HG02884 (cell line): ENCODE data around the gene SMAD6.

Experiments
- ATAC-seq: cut with Tn5 transposase; IDR thresholded peaks from one replicate; pipeline ENCODE4 v1.9.1; 2021; ENCODE audit warnings: mild to moderate bottlenecking, moderate library complexity; ENCODE audit not compliant: unreplicated experiment

The SMAD6 gene

DNA sequence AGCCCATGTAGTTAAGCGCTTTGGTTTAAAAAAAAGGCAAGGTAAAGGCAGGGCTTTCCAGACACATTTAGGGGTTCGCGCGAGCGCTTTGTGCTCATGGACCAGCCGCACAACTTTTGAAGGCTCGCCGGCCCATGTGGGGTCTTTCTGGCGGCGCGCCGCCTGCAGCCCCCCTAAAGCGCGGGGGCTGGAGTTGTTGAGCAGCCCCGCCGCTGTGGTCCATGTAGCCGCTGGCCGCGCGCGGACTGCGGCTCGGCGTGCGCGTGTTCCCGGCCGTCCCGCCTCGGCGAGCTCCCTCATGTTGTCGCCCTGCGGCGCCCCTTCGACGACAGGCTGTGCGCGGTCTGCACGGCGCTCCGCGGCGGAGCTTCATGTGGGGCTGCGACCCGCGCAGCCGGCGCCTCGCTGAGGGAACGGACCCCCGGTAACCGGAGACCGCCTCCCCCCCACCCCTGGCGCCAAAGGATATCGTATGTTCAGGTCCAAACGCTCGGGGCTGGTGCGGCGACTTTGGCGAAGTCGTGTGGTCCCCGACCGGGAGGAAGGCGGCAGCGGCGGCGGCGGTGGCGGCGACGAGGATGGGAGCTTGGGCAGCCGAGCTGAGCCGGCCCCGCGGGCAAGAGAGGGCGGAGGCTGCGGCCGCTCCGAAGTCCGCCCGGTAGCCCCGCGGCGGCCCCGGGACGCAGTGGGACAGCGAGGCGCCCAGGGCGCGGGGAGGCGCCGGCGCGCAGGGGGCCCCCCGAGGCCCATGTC, 927 bp downstream of the SMAD6 start:
- ATAC-seq, result no peak

DNA sequence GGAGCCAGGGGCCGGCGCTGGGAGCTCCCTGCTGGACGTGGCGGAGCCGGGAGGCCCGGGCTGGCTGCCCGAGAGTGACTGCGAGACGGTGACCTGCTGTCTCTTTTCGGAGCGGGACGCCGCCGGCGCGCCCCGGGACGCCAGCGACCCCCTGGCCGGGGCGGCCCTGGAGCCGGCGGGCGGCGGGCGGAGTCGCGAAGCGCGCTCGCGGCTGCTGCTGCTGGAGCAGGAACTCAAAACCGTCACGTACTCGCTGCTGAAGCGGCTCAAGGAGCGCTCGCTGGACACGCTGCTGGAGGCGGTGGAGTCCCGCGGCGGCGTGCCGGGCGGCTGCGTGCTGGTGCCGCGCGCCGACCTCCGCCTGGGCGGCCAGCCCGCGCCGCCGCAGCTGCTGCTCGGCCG, 1.5 kb downstream of the SMAD6 start:
- no peak for ATAC-seq

DNA sequence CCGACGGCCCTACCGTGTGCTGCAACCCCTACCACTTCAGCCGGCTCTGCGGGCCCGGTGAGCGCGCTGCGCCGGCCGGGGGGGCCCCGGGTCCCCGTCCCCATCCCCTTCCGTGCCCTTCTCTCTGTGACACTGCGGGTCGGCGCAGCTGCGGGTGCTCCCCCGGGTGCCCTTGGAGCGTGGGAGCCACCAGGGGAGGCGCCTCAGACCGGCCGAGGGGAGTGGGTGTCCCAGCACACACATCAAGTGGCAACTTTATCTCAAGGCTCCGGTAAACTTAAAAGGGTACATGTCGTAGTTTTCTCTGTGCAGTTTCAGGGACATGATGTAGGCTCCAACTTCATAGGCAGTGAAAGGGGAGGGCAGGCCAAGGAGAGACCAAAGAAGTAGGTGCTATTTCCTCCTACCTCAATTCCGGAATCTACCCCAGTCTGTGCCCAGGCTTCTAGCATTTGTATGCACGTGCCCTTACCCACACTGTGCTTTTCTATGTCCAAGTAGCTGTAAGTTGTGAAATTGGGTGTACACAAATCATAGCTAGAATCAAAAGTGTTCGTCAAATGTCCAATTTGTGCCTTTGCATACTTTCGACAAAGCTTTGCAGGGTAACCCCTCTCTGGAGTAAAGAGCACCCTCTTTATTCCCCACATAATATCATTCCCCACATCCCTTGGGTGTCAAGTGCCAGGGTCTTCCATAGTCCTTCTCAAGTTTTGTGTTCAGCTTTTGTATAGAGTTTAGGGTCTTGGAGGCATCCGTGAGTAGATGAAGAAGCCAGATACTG, 2.2 kb downstream of the SMAD6 start:
- no peak for ATAC-seq

DNA sequence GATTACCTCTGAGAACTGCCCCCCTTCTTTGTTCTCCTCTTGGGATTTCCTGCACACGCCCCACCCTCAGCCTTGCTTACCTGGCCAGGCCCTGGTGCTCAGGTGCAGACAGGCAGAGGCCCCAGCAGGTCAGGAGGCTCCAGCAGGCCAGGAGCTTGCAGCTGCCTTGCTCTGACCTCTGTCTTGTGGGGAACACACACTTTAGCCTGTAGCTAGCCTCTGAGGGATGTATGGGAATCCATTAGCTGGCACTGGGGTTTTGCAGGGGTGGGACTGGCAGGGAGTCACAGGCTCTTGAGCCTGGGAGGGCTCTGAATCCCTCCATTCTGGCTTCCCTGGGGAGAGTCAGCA, 2.7 kb downstream of the SMAD6 start:
- no peak for ATAC-seq

DNA sequence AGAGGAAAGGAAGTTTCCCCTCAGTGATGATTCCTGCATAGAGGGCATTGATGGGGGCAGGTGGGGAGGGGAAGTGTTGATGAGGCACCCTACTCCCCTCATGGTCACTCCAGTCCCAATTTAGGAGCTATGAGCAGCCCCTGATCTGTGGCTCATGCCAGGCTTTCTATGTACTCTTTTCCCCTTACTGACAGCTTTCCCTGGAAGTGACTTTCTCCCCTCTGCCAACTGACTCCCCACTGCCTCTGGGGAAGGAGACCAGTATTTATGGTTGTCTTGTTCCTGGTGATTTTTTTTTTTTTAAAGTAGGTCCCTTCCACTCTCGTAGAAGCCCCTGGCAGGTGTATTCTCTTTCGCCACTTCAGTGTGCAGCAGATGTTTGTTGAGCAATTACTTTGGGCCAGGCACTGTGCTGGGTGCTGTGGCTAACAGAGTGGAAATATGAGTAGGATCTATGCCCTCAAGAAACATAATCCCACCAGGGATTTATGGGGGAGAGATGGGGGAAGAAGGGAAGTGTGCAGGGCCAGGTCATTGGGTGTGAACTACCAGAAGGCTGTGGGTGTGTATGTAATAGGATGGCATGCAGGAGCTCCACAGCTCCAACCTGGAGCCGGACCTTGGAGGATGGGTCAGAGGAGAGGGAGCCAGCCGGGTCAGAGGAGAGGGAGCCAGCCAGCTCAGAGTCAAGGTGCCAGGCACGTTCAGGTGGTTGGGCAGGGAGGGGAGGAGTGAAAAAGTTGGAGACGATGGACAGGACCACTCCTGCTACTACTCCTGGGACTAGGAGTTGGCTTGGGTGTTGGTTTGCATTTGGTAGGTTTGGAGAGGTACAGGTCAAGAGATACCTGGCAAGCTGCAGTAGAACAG, 3.5 kb downstream of the SMAD6 start:
- ATAC-seq, result no peak

DNA sequence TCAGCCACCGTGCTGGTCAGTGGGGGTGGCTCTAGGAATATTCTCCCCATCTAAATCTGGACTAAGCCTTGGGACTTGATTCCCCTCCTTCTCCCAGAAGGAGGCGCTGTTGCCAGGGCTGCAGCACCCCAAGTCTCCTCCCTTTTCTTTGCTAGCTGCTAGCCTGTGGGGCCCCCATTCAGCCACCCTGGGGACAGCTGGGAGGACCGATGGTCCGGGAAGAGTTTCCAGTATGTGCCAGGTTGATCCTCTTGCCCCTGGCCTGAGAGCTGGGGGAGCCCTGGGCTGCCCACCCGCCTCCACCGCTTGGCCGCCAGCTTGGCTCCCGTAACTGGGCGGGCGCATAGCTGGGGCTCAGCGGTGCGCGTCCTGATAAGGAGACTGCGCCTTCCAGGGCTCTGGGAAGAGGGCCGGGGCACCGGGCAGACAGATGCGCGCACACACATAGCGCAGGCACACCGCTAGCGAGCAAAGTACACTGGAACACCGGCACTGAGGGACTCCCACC, 4.2 kb downstream of the SMAD6 start:
- no peak for ATAC-seq

DNA sequence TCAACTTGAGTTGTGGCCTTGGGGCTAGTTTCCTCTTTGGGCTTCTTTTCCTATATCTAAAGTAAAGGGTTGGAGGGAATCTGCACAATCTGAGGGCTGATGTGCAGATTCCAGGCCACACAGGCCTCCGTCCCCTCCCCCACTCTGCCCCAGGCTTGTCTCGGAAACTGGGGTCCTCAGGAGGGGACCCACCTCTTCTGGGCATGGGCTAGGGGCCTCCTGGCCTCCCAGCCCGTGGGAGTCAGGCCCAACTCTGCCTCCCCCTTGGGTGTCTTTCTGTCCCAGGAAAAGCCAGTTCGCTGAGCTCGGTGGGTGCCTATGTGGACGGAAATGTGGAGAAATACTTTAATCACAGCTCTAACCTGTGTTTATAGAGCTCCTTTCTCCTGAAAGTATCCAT, 4.8 kb downstream of the SMAD6 start:
- ATAC-seq, result no peak

DNA sequence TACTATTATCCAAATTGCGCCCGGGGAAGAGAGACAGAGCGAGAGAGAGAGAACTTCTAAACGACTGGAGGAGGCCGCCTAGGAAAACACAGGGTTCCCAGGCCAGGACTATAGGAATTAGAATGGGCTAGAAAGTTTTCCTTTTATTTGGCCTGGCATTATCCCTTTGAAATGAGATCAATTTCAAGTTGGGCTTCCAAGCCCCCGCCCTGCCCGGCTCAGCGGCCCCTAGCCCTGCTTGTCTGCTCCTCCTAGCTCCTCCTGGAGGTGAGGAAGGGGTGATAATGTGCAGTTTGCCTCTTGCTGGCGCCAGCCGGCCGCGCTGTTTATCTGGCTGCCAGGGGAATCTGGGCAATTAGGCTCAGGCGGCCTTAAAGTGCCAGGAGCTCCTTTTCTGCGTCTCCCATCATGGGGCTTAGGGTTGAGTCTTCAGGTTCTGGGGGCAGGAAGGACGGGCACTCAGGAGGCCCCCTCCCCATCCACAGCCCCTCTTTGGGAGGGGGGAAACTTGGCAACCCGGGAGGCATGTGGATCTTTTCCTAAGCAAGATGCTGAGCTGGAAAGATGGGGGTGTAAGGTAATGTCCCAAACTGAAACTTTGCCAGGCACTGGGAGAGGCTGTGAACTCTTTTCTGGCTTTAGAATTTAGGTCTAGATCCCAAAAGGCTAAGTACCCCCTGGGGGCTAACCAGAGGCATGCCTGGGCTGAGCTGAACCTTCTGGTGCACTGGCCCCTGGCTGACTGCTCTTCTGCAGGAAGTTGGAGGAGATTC, 5.5 kb downstream of the SMAD6 start:
- ATAC-seq, result no peak

DNA sequence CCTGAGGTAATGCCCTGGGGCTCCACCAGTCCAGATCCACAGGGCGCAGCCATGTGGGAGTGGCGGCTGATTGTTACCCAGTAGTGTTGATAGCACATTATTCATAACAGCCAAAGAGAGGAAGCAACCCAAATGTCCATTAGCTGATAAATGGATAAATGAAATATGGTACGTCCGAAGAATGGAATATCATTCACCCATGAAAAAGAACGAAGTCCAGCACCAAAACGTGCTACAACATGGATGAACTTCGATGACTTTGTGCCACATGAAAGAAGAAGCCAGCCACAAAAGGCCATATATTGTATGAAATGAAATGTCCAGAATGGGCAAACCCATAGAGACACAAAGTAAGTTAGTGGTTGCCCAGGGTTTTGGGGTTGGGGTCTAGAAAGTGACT, 6.4 kb downstream of the SMAD6 start:
- no peak for ATAC-seq

DNA sequence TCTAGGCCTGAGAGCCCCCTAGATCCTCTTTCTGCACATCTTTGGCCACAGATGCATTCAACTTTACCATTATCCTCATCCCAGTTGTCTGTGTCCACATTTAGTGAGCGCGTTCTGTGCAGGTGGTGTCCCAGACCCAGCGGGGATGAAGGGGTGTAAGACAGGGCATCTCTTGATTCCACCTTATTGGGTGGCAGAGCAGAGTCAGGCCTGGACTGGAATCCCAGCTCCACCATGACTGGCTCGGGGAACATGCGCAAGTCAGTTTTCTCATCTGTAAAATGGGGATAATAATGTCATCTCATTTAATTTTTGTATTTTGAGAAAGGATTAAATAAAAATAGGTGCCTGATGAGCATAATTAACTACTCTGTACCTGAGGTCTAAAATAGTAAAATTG, 7.8 kb downstream of the SMAD6 start:
- no peak for ATAC-seq

DNA sequence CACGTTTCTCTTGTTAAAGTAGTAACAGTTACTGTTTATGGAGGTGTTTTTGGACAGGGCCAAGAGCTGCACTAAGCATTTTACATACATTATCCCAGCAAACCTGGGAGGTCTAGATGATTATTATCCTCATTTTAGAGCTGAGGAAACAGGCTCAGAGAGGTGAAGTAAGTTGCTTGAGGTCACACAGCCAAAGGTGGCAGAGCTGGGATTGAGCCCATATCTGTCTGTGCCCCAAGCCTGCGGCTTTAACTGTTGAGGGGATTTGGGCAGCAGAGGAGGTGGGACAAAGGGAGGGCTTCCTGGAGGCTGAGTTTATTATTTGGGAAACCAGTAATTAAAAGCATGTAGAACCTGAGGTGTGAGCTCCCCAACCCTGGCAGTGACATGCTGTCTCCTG, 9.2 kb downstream of the SMAD6 start:
- no peak for ATAC-seq

DNA sequence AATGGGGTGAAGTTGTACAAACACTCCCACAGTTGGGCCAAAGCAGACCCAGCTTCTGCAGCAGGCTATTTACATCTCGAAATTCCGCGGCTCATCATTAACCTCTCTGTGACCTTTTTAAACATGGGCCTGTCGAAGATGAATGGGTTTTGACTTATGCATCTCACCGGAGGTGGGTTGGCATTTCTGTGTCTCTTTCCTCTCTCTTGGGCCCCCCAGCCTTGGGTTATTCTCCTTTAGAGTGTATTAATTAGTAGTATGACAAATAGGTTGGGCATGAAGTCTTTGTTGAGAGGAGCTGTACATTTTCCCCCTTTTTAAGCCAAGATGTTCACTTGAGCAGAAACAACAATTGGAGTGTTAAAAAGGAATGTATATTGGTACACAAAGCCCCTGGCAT, 9.8 kb downstream of the SMAD6 start:
- ATAC-seq, result no peak

DNA sequence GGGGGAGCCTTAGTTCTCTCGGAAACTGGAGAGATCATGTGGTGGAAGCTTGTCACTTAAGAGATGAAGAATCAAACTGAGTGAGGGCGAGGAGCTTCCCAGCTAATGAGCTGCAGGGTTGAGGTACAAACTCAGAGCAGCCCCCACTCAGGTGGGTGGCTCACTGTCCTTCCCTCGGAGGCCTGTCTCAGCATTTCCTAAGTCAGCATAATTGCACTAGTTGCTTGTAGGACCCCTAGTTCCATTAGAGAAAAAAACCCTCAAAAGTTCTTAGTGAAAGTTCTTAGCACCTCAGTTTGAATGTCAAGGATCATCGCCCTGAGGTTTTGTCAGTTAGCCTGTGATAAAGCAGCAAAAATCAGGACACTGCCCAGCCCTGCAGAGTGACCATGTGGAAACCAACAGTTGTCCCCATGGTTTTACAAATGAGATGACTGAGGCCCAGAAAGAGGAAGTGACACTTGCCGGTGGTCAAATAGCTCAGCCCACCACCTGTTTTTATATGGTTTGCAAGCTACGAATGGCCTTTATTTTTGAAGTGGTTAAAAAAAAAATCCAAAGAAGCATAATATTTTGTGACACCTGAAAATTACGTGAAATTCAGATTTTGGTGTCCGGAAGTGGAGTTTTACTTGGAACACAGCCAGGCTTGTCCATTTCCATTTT, 11.9 kb downstream of the SMAD6 start:
- no peak for ATAC-seq

DNA sequence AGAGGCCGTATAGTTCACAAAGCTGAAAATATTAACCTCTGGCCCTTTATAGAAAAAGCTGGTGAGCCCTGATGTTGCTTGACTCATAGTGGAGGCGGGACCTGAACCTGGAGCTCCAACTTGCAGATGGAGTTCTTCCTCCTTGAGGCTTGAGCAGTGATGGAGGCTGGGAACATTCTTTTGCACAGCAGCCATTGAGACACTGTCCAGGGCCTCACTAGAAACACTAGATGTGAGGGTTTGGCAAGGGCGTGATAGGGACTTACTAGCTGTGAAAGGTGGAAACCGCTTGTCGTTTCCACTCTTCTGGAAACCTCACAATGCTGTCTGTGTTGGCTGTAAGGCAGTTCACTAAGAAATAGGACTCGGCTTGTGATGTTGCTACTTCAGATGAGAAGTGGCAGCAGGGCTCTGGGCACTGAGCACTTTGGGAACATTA, 12.5 kb downstream of the SMAD6 start:
- no peak for ATAC-seq

DNA sequence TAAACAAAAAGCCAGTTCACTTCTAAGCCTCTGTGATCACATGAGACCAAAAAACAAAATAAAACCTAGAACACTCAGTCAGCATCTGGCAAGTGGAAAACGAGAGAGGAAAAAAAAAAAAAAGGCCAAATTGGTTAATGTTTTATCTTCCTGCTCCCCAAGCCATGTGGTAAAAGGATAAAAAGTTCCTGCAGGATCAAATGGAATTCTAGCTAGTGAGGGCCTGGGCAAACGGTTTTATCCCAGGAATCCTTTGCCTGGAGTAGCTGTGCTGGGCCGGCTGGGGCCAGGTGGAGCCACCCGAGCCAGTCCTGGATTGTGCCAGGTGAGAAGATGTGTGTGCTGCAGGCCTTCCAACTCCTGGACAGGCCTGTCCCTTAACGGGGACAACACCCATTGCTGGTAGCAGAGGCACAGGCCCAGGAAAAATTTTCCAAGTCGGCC, 13.2 kb downstream of the SMAD6 start:
- no peak for ATAC-seq

DNA sequence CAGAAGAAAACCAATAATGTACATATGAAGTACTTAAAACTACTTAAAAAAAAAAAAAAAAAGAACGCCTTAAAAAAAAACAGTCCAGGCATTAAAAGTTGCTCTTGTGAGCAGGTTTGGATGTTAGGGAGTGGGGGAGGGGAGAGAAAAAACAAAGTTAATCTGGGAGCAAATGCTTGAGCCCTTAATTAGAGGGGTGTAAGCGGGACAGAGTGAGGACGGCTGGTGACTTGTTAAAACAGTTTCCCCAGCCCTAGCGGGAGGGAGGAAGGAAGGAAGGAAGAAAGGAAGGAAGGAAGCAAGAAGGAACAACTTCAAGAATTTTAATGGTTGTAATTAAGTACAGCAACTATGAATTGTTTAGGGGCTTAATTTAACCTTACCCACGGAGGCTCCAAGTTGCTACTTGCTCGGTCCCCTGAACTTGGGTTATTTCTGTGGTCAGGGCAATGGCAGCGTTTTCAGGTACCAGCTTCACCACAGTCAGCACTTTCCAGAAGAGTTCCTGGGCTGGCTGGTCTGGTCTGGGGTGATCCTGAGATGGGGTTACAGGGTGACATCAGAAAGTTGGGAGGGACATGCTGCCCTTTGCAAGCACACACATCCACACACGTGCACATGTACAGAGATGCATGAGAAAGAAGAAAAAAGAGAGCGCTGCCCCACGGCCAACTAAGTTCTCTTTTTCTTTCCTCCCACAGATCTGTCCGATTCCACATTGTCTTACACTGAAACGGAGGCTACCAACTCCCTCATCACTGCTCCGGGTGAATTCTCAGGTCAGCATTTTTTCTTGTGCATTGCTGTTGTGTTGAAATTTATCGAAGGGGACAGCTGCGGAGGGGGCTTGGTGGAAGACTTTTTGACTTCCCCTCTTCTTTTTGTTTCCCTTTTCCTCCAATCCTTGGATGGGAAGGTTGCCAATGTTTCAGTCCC, 14.0 kb downstream of the SMAD6 start:
- no peak for ATAC-seq

DNA sequence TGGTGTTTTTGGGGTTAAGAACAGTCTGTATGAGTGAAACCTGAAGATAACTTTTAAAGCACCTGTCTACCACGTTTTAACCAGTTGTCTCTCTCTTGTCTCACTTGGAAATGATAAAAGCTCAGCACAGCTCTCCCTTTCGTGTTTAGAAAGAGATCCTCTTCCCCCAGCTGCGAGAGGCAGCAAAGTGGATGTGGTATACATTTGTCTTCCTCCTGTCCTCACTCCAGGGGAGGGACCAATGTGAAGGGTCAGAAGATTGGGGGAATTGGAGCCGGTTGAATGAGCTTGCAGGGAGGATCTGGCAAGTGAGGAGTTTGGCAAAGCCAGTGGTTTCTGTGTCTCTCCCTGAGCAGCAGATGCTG, 14.6 kb downstream of the SMAD6 start:
- ATAC-seq, result no peak

DNA sequence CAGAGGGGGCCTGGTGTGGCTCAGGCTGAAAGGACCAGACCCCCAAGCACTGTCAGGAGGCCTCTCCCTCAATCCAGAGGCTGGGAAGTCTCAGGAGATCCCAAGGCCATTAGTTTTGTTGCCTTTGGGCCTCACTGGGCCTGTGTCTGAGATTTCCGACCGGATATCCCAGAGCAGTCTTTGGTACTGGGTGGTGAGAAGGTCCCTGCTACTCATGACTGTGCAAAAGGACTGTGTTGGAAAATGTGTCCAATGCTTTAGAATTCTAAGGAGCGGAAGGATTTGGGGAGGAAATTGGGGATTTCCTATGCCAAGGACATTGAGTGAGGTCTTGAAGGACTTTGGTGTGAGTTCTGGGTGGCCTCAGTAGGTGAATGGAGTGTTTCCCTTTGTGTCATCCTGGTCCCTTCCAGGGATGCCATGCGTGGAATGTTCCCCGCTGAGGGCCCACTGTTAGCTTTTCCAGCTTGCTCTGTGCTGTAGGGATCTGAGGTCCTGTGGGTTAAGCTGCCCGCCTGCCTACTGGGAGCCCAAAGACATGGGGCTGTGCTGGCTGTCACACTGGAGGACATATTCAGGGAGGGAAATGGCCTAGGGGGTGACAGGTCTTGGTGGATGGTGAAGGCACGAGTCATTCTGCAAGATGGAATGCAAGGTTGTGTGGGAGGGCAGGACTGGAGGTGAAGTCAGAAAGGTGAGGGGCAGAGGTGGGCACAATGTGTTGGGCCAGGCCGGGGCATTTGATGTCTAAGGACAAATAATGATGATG, 16.4 kb downstream of the SMAD6 start:
- no peak for ATAC-seq
